CD14-positive monocyte (primary cell): Measurements from ENCODE around the gene NEIL1. TPM values are rescaled to one million over a fixed set of nuclear protein-coding genes. Genes with fewer than 3 reads are reported as not detected.
"Not testable (repeated sequence)": the region's sequence is repeated elsewhere in the genome, so short reads cannot be mapped to it uniquely, and the experiment has no call there.

Experiments
- DNase-seq, 3 donors: peaks; one replicate each; pipeline ENCODE4 v3.0.0-alpha.2; 2011 to 2022
- H2AFZ ChIP-seq: 2 replicates; pipeline ENCODE4 v1.6.0; 2012; ENCODE audit warnings: mild to moderate bottlenecking, low read depth, low read length, inconsistent platforms; ENCODE audit not compliant: insufficient read depth, poor library complexity, severe bottlenecking
- H3K27ac ChIP-seq, 2 donors: 1 replicate in 1 of 2; 2 replicates in 1 of 2; pipeline ENCODE4 v1.5.1; 2012 to 2013; ENCODE audit warnings: low read length in 2 of 2, control low read depth in 1 of 2, inconsistent platforms in 1 of 2, low read depth in 1 of 2, mild to moderate bottlenecking in 1 of 2
- H3K27me3 ChIP-seq, 2 donors: one replicate each; pipeline versions ENCODE4 v1.6.0 to v1.6.1; 2011 to 2013; ENCODE audit warnings: low read length in 2 of 2; ENCODE audit not compliant: control insufficient read depth in 2 of 2, insufficient read depth in 2 of 2
- H3K36me3 ChIP-seq, 2 donors: replicated peaks in 1 of 2; 1 replicate in 1 of 2; 2 replicates in 1 of 2; pipeline versions ENCODE4 v1.5.1 to v1.6.1; 2012 to 2013; ENCODE audit warnings: low read length in 2 of 2, control low read depth in 1 of 2, inconsistent platforms in 1 of 2, mild to moderate bottlenecking in 1 of 2; ENCODE audit not compliant: insufficient read depth in 2 of 2, control insufficient read depth in 1 of 2
- H3K4me1 ChIP-seq, 2 donors: 1 replicate in 1 of 2; 2 replicates in 1 of 2; pipeline versions ENCODE4 v1.5.1 to v1.6.1; 2012 to 2013; ENCODE audit warnings: low read length in 2 of 2, control low read depth in 1 of 2, inconsistent platforms in 1 of 2, mild to moderate bottlenecking in 1 of 2, moderate library complexity in 1 of 2; ENCODE audit not compliant: insufficient read depth in 2 of 2, control insufficient read depth in 1 of 2
- H3K4me2 ChIP-seq: replicated peaks from 2 replicates; pipeline ENCODE3; 2012; ENCODE audit warnings: low read length, moderate library complexity, mild to moderate bottlenecking; ENCODE audit not compliant: poor library complexity, severe bottlenecking; ENCODE audit errors: extremely low read depth
- H3K4me3 ChIP-seq, 3 experiments: fragments of 200-600 bp in 1 of 3; sonication (generic) in 1 of 3; replicated peaks in 1 of 3; 1 replicate in 2 of 3; 2 replicates in 1 of 3; pipeline ENCODE4 v1.5.1; 2011 to 2013; ENCODE audit warnings: low read length in 3 of 3, mild to moderate bottlenecking in 3 of 3, control low read depth in 2 of 3, low read depth in 2 of 3, inconsistent platforms in 1 of 3, moderate library complexity in 1 of 3
- H3K79me2 ChIP-seq: 2 replicates; pipeline ENCODE4 v1.6.0; 2012; ENCODE audit warnings: mild to moderate bottlenecking, control low read depth, inconsistent platforms, low read length, moderate library complexity; ENCODE audit not compliant: insufficient read depth
- H3K9ac ChIP-seq: 2 replicates; pipeline ENCODE4 v1.6.0; 2017; ENCODE audit warnings: low read length, mild to moderate bottlenecking; ENCODE audit not compliant: insufficient read depth, poor library complexity, severe bottlenecking
- H3K9me3 ChIP-seq, 2 donors: replicated peaks in 1 of 2; 1 replicate in 1 of 2; 2 replicates in 1 of 2; pipeline versions ENCODE4 v1.5.1 to v1.6.1; 2012 to 2013; ENCODE audit warnings: low read length in 2 of 2, control low read depth in 1 of 2; ENCODE audit not compliant: control insufficient read depth in 1 of 2, insufficient read depth in 1 of 2
- H4K20me1 ChIP-seq: 2 replicates; pipeline ENCODE4 v1.6.0; 2012; ENCODE audit warnings: mild to moderate bottlenecking, low read length, control low read depth, moderate library complexity; ENCODE audit not compliant: insufficient read depth
- H3K27ac Mint-ChIP-seq, 7 donors: one replicate each; pipeline ENCODE4 v1.8.0; 2020; ENCODE audit warnings: mild to moderate bottlenecking in 7 of 7, mixed read lengths in 7 of 7, moderate library complexity in 6 of 7, inconsistent platforms in 2 of 7
- H3K27me3 Mint-ChIP-seq, 3 donors: one replicate each; pipeline ENCODE4 v1.8.0; 2021 to 2022; ENCODE audit warnings: low read depth in 3 of 3, mild to moderate bottlenecking in 3 of 3, mixed read lengths in 3 of 3, moderate library complexity in 3 of 3, inconsistent platforms in 1 of 3
- H3K36me3 Mint-ChIP-seq, 2 donors: one replicate each; pipeline ENCODE4 v1.8.0; 2020; ENCODE audit warnings: mixed read lengths in 2 of 2, inconsistent platforms in 1 of 2, mild to moderate bottlenecking in 1 of 2
- H3K4me1 Mint-ChIP-seq: one replicate; pipeline ENCODE4 v1.8.0; 2020; ENCODE audit warnings: mild to moderate bottlenecking, mixed read lengths
- H3K4me3 Mint-ChIP-seq, 2 donors: one replicate each; pipeline ENCODE4 v1.8.0; 2020; ENCODE audit warnings: mild to moderate bottlenecking in 2 of 2, mixed read lengths in 2 of 2, moderate library complexity in 1 of 2
- H3K9me3 Mint-ChIP-seq, 7 donors: one replicate each; pipeline ENCODE4 v1.8.0; 2020 to 2022; ENCODE audit warnings: mixed read lengths in 7 of 7, mild to moderate bottlenecking in 6 of 7, moderate library complexity in 6 of 7, inconsistent platforms in 2 of 7
- CTCF ChIP-seq: fragments of 200-600 bp; IDR thresholded peaks from one replicate; pipeline ENCODE4 v1.8.0; 2022; ENCODE audit warnings: antibody characterized with exemption, mild to moderate bottlenecking
- WGBS: methylation state at CpG from one replicate; pipeline ENCODE4 v1.1.5; 2013; ENCODE audit warnings: missing lambda C conversion rate; ENCODE audit not compliant: insufficient coverage; 5-methylcytosine and 5-hydroxymethylcytosine counted together
- intact Hi-C, 2 donors: fragments of 100-400 bp; cut with micrococcal nuclease; formaldehyde crosslinking; loops; one replicate each; pipeline versions ENCODE4 v1.15.0 to v1.15.1; 2023
- polyA plus RNA-seq, 3 donors: library from polyadenylated mRNA; depleted of rRNA in 1 of 3; unstranded in 2 of 3; stranded (reverse) in 1 of 3; fragments of 300-500 nt in 2 of 3; fragments of >200 nt in 1 of 3; fragmentation: Illumina TruSeq in 2 of 3; gene quantifications; 1 replicate in 2 of 3; 2 replicates in 1 of 3; pipeline ENCODE4 v1.2.3, GENCODE V29; 2012 to 2021

NEIL1 gene
- polyA plus RNA-seq, 3 donors = 0.52 to 6.7 (median 0.53) TPM

DNA sequence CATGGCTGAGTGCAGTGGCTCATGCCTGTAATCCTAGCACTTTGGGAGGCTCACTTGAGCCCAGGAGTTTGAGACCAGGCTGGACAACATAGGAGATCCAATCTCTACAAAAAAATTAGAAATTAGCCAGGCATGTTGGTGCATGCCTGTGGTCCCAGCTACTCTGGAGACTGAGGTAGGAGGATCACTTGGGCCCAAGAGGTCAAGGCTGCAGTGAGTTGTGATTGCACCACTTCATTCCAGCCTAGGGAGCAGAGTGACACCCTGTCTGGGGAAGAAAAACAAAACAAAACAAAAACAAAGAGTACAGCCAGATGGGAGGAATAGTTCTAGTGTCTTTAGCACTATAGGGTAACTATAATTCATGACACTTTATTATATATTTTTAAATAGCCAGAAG, 37.1 kb upstream of the NEIL1 start:
- no peak overlapping the region for H3K9ac ChIP-seq
- H3K9me3 Mint-ChIP-seq = peaks cover 0 to 2% (median 0%) of the 10 kb centered on the region in 7 donors
- no peaks in the 10 kb centered on the region for H3K4me1 ChIP-seq
- H4K20me1 ChIP-seq = no peaks in the 10 kb centered on the region
- no peak for TF ChIP-seq CTCF
- no peak overlapping the region for H3K4me2 ChIP-seq
- no peaks in the 10 kb centered on the region for H3K36me3 ChIP-seq
- no peak for DNase-seq
- peaks cover 0 to 9% of the 10 kb centered on the region in 2 donors for H3K27me3 ChIP-seq
- H3K79me2 ChIP-seq = no peaks in the 10 kb centered on the region
- no peak overlapping the region for H3K4me3 Mint-ChIP-seq
- H3K9me3 ChIP-seq = no peaks in the 10 kb centered on the region
- H3K27ac ChIP-seq = no peak overlapping the region
- no peak overlapping the region for H3K27ac Mint-ChIP-seq
- H2AFZ ChIP-seq = no peak overlapping the region
- peaks cover 3 to 18% (median 14%) of the 10 kb centered on the region in 3 donors for H3K27me3 Mint-ChIP-seq
- H3K36me3 Mint-ChIP-seq = no peaks in the 10 kb centered on the region
- H3K4me3 ChIP-seq = no peak overlapping the region
- intact Hi-C loops = loop anchor here (5.0 to 10.0 kb wide), 2 partner anchors 75 to 342 kb away; no protein-coding TSS in a partner anchor
- H3K4me1 Mint-ChIP-seq = no peaks in the 10 kb centered on the region

- H3K4me2 ChIP-seq, H3K36me3 ChIP-seq, H4K20me1 ChIP-seq, H3K9me3 ChIP-seq, H3K4me1 ChIP-seq, H3K27ac ChIP-seq, H3K4me1 Mint-ChIP-seq, H3K27me3 ChIP-seq, H3K9ac ChIP-seq, H3K4me3 ChIP-seq, H3K79me2 ChIP-seq, DNase-seq, H3K36me3 Mint-ChIP-seq, H3K4me3 Mint-ChIP-seq, H3K9me3 Mint-ChIP-seq, intact Hi-C loops, H2AFZ ChIP-seq: not testable (repeated sequence)
- peaks cover 3 to 11% (median 7%) of the 10 kb centered on the region in 3 donors for H3K27me3 Mint-ChIP-seq
- whole genome bisulfite sequencing = 100% methylated on average over 1 of the region's 1 CpG
- peak overlapping the region in 1 of 7 donors; percentile 21 for H3K27ac Mint-ChIP-seq
Observed at GRCh38 chr15:75312548-75312947, 34.3 kb upstream of the NEIL1 start.
